H1 (cell line): Measurements from ENCODE around the gene CCDC178. TPM values are rescaled to one million over a fixed set of nuclear protein-coding genes. Genes with fewer than 3 reads are reported as not detected.

Experiments
- CTCF ChIA-PET: fragments of 300-600 bp; sonication (Branson Sonifier 250); formaldehyde crosslinking; loops from one replicate; lab custom pipeline; 2021; ENCODE audit not compliant: partially characterized antibody; lab: Charles Lee
- POLR2A ChIA-PET: fragments of 300-600 bp; sonication (Branson Sonifier 250); formaldehyde crosslinking; loops from one replicate; lab custom pipeline; 2021; ENCODE audit warnings: inconsistent platforms; ENCODE audit not compliant: partially characterized antibody; lab: Charles Lee
- DNase-seq, 2 experiments: peaks; one replicate each; pipeline versions ENCODE4 v3.0.0 to v3.0.0-alpha.2; 2010 to 2022; ENCODE audit warnings: low spot score in 2 of 2, low read depth in 1 of 2, mixed read lengths in 1 of 2
- FAIRE-seq: peaks from 2 replicates; lab custom pipeline; 2011; peaks lifted over from hg19 to GRCh38; lab: Jason Lieb, UNC
- H2AFZ ChIP-seq: 2 replicates; pipeline ENCODE4 v1.8.1; 2012; ENCODE audit warnings: low read length, inconsistent platforms
- H2AK5ac ChIP-seq: 2 replicates; pipeline ENCODE4 v1.6.1; 2013; ENCODE audit warnings: low read depth, low read length
- H2BK120ac ChIP-seq: replicated peaks from 2 replicates; pipeline ENCODE3; 2013; ENCODE audit warnings: low read depth, low read length, inconsistent platforms
- H2BK12ac ChIP-seq: 2 replicates; pipeline ENCODE4 v1.6.1; 2013; ENCODE audit warnings: low read depth, low read length
- H2BK15ac ChIP-seq: 2 replicates; pipeline ENCODE4 v1.6.1; 2013; ENCODE audit warnings: low read length
- H2BK20ac ChIP-seq: 2 replicates; pipeline ENCODE4 v1.6.1; 2013; ENCODE audit warnings: low read length
- H2BK5ac ChIP-seq: 2 replicates; pipeline ENCODE4 v1.6.1; 2013; ENCODE audit warnings: low read depth, low read length
- H3K14ac ChIP-seq: 2 replicates; pipeline ENCODE4 v1.6.1; 2013; ENCODE audit warnings: inconsistent platforms; ENCODE audit not compliant: insufficient read length
- H3K18ac ChIP-seq: 2 replicates; pipeline ENCODE4 v1.6.1; 2013; ENCODE audit warnings: low read length; ENCODE audit errors: extremely low read depth
- H3K23ac ChIP-seq: 2 replicates; pipeline ENCODE4 v1.6.1; 2013; ENCODE audit warnings: inconsistent platforms; ENCODE audit not compliant: insufficient read length
- H3K23me2 ChIP-seq: 2 replicates; pipeline ENCODE4 v1.6.1; 2013; ENCODE audit warnings: low read depth, low read length
- H3K27ac ChIP-seq: 2 replicates; pipeline ENCODE4 v1.6.1; 2011; ENCODE audit warnings: low read depth, low read length, inconsistent platforms
- H3K27me3 ChIP-seq, 4 experiments: replicated peaks in 1 of 4; 1 replicate in 1 of 4; 2 replicates in 3 of 4; pipeline versions ENCODE4 v1.6.1 to v1.8.1; 2011 to 2013; ENCODE audit warnings: low read length in 3 of 4, mild to moderate bottlenecking in 3 of 4, inconsistent platforms in 2 of 4, mixed read lengths in 2 of 4, moderate library complexity in 1 of 4; ENCODE audit not compliant: control insufficient read depth in 3 of 4, insufficient read depth in 3 of 4; ENCODE audit errors: extremely low read depth in 1 of 4
- H3K36me3 ChIP-seq, 4 experiments: 2 replicates each; pipeline versions ENCODE4 v1.6.1 to v1.8.1; 2011 to 2013; ENCODE audit warnings: mild to moderate bottlenecking in 4 of 4, low read length in 3 of 4, moderate library complexity in 2 of 4, control low read depth in 1 of 4, inconsistent platforms in 1 of 4; ENCODE audit not compliant: insufficient read depth in 4 of 4, control insufficient read depth in 2 of 4
- H3K4ac ChIP-seq: replicated peaks from 2 replicates; pipeline ENCODE3; 2013; ENCODE audit warnings: low read length, low read depth, mixed read lengths, inconsistent platforms; ENCODE audit not compliant: insufficient read length
- H3K4me1 ChIP-seq, 4 experiments: replicated peaks in 1 of 4; 1 replicate in 1 of 4; 2 replicates in 3 of 4; pipeline versions ENCODE4 v1.6.1 to v1.8.1; 2011 to 2013; ENCODE audit warnings: low read length in 3 of 4, inconsistent platforms in 2 of 4, mixed read lengths in 1 of 4; ENCODE audit not compliant: insufficient read depth in 4 of 4, control insufficient read depth in 3 of 4
- H3K4me2 ChIP-seq, 2 experiments: 2 replicates each; pipeline versions ENCODE4 v1.6.1 to v1.8.1; 2011 to 2013; ENCODE audit warnings: low read depth in 2 of 2, low read length in 2 of 2, control low read depth in 1 of 2, inconsistent platforms in 1 of 2, mild to moderate bottlenecking in 1 of 2; ENCODE audit not compliant: insufficient read depth in 1 of 2
- H3K4me3 ChIP-seq, 4 experiments: fragments of 200-600, 300-600 bp in 1 of 4; sonication (generic), shearing (Covaris generic), sonication (Bioruptor Twin) in 1 of 4; 2 replicates each; pipeline versions ENCODE4 v1.5.1 to v1.8.1; 2011 to 2016; ENCODE audit warnings: low read length in 4 of 4, low read depth in 3 of 4, control low read depth in 2 of 4, inconsistent platforms in 2 of 4, mild to moderate bottlenecking in 2 of 4, mixed read lengths in 1 of 4, moderate library complexity in 1 of 4; ENCODE audit not compliant: insufficient read depth in 2 of 4; ENCODE audit errors: extremely low read depth in 1 of 4
- H3K56ac ChIP-seq: replicated peaks from 2 replicates; pipeline ENCODE3; 2013; ENCODE audit warnings: low read depth, mild to moderate bottlenecking, mixed read lengths, low read length, inconsistent platforms; ENCODE audit not compliant: insufficient read length
- H3K79me1 ChIP-seq: 2 replicates; pipeline ENCODE4 v1.6.1; 2013; ENCODE audit warnings: low read depth, low read length, control low read depth
- H3K79me2 ChIP-seq, 2 experiments: 2 replicates each; pipeline versions ENCODE4 v1.6.1 to v1.8.1; 2012 to 2013; ENCODE audit warnings: low read length in 2 of 2, mild to moderate bottlenecking in 2 of 2, inconsistent platforms in 1 of 2; ENCODE audit not compliant: insufficient read depth in 2 of 2, control insufficient read depth in 1 of 2
- H3K9ac ChIP-seq, 4 experiments: replicated peaks in 1 of 4; 1 replicate in 1 of 4; 2 replicates in 3 of 4; pipeline versions ENCODE4 v1.6.1 to v1.8.1; 2011 to 2013; ENCODE audit warnings: low read depth in 3 of 4, low read length in 3 of 4, control low read depth in 2 of 4, mild to moderate bottlenecking in 2 of 4, moderate library complexity in 2 of 4, inconsistent platforms in 1 of 4; ENCODE audit errors: extremely low read depth in 1 of 4
- H3K9me3 ChIP-seq, 2 experiments: 2 replicates each; pipeline versions ENCODE4 v1.6.1 to v1.8.1; 2012 to 2013; ENCODE audit warnings: mild to moderate bottlenecking in 2 of 2, moderate library complexity in 2 of 2, control low read depth in 1 of 2, inconsistent platforms in 1 of 2, low read depth in 1 of 2, low read length in 1 of 2, mixed read lengths in 1 of 2; ENCODE audit not compliant: insufficient read depth in 2 of 2
- H4K20me1 ChIP-seq, 2 experiments: replicated peaks in 1 of 2; 2 replicates each; pipeline versions ENCODE3 to v1.8.1; 2011 to 2013; ENCODE audit warnings: inconsistent platforms in 2 of 2, low read length in 2 of 2, mild to moderate bottlenecking in 1 of 2; ENCODE audit not compliant: insufficient read depth in 2 of 2, control insufficient read depth in 1 of 2
- H4K5ac ChIP-seq: 2 replicates; pipeline ENCODE4 v1.6.1; 2013; ENCODE audit warnings: low read length, low read depth, mixed read lengths, inconsistent platforms; ENCODE audit not compliant: insufficient read length
- H4K8ac ChIP-seq: 2 replicates; pipeline ENCODE4 v1.8.0; 2013; ENCODE audit warnings: mild to moderate bottlenecking, moderate library complexity, low read length, inconsistent platforms; ENCODE audit not compliant: insufficient read depth; ENCODE audit errors: extremely low read depth
- H4K91ac ChIP-seq: replicated peaks from 2 replicates; pipeline ENCODE3; 2013; ENCODE audit warnings: low read length, mixed read lengths, inconsistent platforms; ENCODE audit not compliant: insufficient read length
- ASH2L ChIP-seq: fragments of 200-600, 300-600 bp; sonication (generic); IDR thresholded peaks from one replicate; pipeline ENCODE4 v1.7.1; 2017; ENCODE audit warnings: low read length
- CBX8 ChIP-seq: fragments of 300-800, 300-1000 bp; sonication (generic); IDR thresholded peaks from 2 replicates; pipeline ENCODE4 v1.7.1; 2016; ENCODE audit warnings: low read depth, low read length, borderline replicate concordance
- CHD1 ChIP-seq: IDR thresholded peaks from 2 replicates; pipeline ENCODE4 v1.6.1; 2012; ENCODE audit warnings: low read depth, low read length, improper control_type of control experiment
- CREB1 ChIP-seq: IDR thresholded peaks from 2 replicates; pipeline ENCODE4 v1.6.1; 2012; ENCODE audit warnings: inconsistent platforms
- GTF2F1 ChIP-seq: IDR thresholded peaks from 2 replicates; pipeline ENCODE4 v1.6.1; 2012; ENCODE audit warnings: low read depth, low read length, improper control_type of control experiment, borderline replicate concordance
- HDAC2 ChIP-seq, 2 experiments: fragments of 300-600 bp in 1 of 2; sonication (generic) in 1 of 2; IDR thresholded peaks; 2 replicates each; pipeline ENCODE4 v1.6.1; 2011 to 2012; ENCODE audit warnings: low read depth in 2 of 2, low read length in 2 of 2, mild to moderate bottlenecking in 2 of 2, moderate library complexity in 2 of 2, borderline replicate concordance in 1 of 2, inconsistent platforms in 1 of 2
- KDM4A ChIP-seq: IDR thresholded peaks from one replicate; pipeline ENCODE4 v1.7.1; 2012; ENCODE audit warnings: low read depth, mild to moderate bottlenecking, moderate library complexity, low read length, inconsistent platforms; ENCODE audit not compliant: severe bottlenecking
- SIN3A ChIP-seq, 2 experiments: IDR thresholded peaks in 1 of 2; conservative IDR thresholded peaks in 1 of 2; 2 replicates each; pipeline ENCODE4 v1.6.1; 2011 to 2012; ENCODE audit warnings: low read length in 2 of 2, improper control_type of control experiment in 1 of 2, low read depth in 1 of 2, mild to moderate bottlenecking in 1 of 2
- TBP ChIP-seq: IDR thresholded peaks from 2 replicates; pipeline ENCODE4 v1.6.1; 2011; ENCODE audit warnings: low read depth, low read length, improper control_type of control experiment
- whole genome bisulfite sequencing, 2 experiments: shearing (Covaris generic) in 1 of 2; methylation state at CpG; one replicate each; pipeline versions ENCODE4 v1.1.6 to v1.1.7; 2013 to 2015; ENCODE audit warnings: low lambda C conversion rate in 2 of 2, mixed read lengths in 2 of 2, inconsistent platforms in 1 of 2, low coverage in 1 of 2, missing lambda C conversion rate in 1 of 2; ENCODE audit not compliant: insufficient replicate concordance in 2 of 2, insufficient coverage in 1 of 2, insufficient read length in 1 of 2; ENCODE audit errors: extremely low coverage in 1 of 2, missing lambda C conversion rate in 1 of 2; 5-methylcytosine and 5-hydroxymethylcytosine counted together
- polyA plus RNA-seq, 7 experiments: library from polyadenylated mRNA; depleted of rRNA in 3 of 7; stranded (reverse) in 5 of 7; unstranded in 2 of 7; fragments of >200 nt in 5 of 7; fragments of 200-250 nt in 2 of 7; gene quantifications; 1 replicate in 5 of 7; 2 replicates in 1 of 7; 4 replicates in 1 of 7; pipeline versions ENCODE4 v1.2.1 to v1.2.3, GENCODE V29; 2011 to 2013; ENCODE audit warnings: missing spikeins in 2 of 7, mixed read lengths in 2 of 7
- total RNA-seq: library from RNA; stranded (reverse); fragmentation: NEBNext Ultra II Directional; extraction: Animal tissue kit (Norgen Biotek cat#: 25700); gene quantifications from 2 replicates; pipeline ENCODE4 v1.2.1, GENCODE V29; 2021

Gene CCDC178
- total and polyA plus RNA-seq, 2 of the 8 experiments (the other 6 are each of a cell fraction or from before 2014, with no cell fraction given), result not detected

DNA sequence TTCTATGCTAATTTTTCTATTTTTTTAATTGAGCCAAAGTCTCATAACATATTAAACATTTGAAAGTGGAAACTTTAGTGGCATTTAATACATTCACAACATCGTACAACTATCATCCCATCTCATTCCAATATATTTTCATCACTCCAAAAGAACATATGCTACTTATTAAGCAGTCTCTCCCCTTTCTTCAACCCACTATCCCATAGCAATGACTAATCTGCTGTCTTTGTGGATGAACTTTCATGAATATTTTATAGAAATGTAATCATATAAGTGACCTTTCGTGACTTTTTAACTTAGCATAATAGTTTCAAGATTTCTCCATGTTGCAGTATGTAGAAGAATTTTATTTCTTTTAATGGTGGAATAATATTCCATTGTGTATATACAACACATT, 90.3 kb downstream of the CCDC178 start:
- Histone ChIP-seq H3K9ac (no peak overlapping the region), H4K91ac (no peak overlapping the region), H2BK5ac (no peak overlapping the region), H2AFZ (no peak overlapping the region), H3K23me2 (no peaks in the 10 kb centered on the region), H3K4me3 (no peak overlapping the region), H3K79me1 (no peaks in the 10 kb centered on the region), H3K18ac (no peak overlapping the region), H3K27ac (no peak overlapping the region), H3K9me3 (no peaks in the 10 kb centered on the region), H3K23ac (no peak overlapping the region), H3K4me2 (no peak overlapping the region), H2BK120ac (no peak overlapping the region), H3K56ac (no peak overlapping the region), H3K4me1 (no peaks in the 10 kb centered on the region; a peak in 1 of 7 replicates), H3K4ac (no peak overlapping the region), H2BK20ac (no peak overlapping the region), H2BK12ac (no peak overlapping the region), H2BK15ac (no peak overlapping the region), H2AK5ac (no peak overlapping the region), H3K14ac (no peak overlapping the region), H3K79me2 (no peaks in the 10 kb centered on the region), H3K36me3 (no peaks in the 10 kb centered on the region), H4K8ac (no peak overlapping the region), H3K27me3 (no peaks in the 10 kb centered on the region), H4K5ac (no peak overlapping the region), H4K20me1 (no peaks in the 10 kb centered on the region)
- DNase-seq, result no peak
- ChIA-PET CTCF (no interaction called here), POLR2A (no interaction called here)
- WGBS, 2 experiments, result 91 to 100% methylated on average over 1 to 2 of the region's 2 CpGs
- TF ChIP-seq GTF2F1 (no peak), SIN3A (conservative IDR thresholded peaks at IDR 0.05 in 1 of 2, IDR thresholded peaks at IDR 0.05 in 1 of 2; ENCODE audit: low read depth in 1 of 2, low read length in 2 of 2) (no peak), HDAC2 (IDR thresholded peaks at IDR 0.05; ENCODE audit: borderline replicate concordance in 1 of 2, low read depth in 2 of 2, low read length in 2 of 2) (no peak), ASH2L (no peak), CREB1 (no peak), KDM4A (no peak), CBX8 (no peak), TBP (no peak), CHD1 (no peak)
- FAIRE-seq, result no peak
